ENCODE data around the gene HRNR.

DNA sequence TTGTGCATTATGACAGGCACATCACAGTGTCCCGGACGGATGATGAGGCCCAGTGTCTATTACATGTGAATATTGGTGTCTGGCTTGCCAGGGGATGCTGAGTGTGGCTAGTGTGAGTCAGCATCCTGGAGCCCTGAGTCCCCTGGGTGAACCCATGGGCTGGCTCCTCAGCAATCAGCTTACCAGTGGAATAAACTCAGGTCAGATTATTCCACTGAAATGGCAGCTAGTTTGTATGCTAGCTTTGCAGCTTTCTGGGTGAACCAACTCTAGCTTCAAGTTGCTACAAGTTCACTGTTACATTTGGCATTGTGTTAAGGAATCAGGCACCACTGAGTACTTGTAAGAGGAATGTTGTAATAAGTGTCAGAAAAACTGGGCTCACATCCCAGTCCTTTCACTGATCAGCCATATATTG lies 41.0 kb downstream of the HRNR start:
- TF ChIP-seq, protein P1, sequence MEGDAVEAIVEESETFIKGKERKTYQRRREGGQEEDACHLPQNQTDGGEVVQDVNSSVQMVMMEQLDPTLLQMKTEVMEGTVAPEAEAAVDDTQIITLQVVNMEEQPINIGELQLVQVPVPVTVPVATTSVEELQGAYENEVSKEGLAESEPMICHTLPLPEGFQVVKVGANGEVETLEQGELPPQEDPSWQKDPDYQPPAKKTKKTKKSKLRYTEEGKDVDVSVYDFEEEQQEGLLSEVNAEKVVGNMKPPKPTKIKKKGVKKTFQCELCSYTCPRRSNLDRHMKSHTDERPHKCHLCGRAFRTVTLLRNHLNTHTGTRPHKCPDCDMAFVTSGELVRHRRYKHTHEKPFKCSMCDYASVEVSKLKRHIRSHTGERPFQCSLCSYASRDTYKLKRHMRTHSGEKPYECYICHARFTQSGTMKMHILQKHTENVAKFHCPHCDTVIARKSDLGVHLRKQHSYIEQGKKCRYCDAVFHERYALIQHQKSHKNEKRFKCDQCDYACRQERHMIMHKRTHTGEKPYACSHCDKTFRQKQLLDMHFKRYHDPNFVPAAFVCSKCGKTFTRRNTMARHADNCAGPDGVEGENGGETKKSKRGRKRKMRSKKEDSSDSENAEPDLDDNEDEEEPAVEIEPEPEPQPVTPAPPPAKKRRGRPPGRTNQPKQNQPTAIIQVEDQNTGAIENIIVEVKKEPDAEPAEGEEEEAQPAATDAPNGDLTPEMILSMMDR (IDR thresholded peaks at IDR 0.05): no peak
- TF ChIP-seq POLR2A (IDR thresholded peaks at IDR 0.05): no peak
